GM12864 (cell line): ENCODE results near the gene CTSS.
"Not testable (repeated sequence)": the region's sequence is repeated elsewhere in the genome, so short reads cannot be mapped to it uniquely, and the experiment has no call there.

Source experiments
- DNase-seq: peaks from one replicate; pipeline ENCODE4 v3.0.0-alpha.2; 2011; ENCODE audit warnings: low read depth
- H3K4me3 ChIP-seq: 2 replicates; pipeline ENCODE4 v1.5.1; 2011; ENCODE audit warnings: mild to moderate bottlenecking, low read depth, low read length, control low read depth
- CTCF ChIP-seq: IDR thresholded peaks from 2 replicates; pipeline ENCODE4 v1.5.1; 2011; ENCODE audit warnings: low read depth, mild to moderate bottlenecking, moderate library complexity, low read length, control low read depth, inconsistent platforms; ENCODE audit errors: missing control alignments

Gene CTSS

GRCh38 chr1:150807249-150808023, 41.9 kb upstream of the CTSS start:
- no peak overlapping the region for H3K4me3 ChIP-seq
- DNase-seq = no peak
- no peak for TF ChIP-seq CTCF

DNA sequence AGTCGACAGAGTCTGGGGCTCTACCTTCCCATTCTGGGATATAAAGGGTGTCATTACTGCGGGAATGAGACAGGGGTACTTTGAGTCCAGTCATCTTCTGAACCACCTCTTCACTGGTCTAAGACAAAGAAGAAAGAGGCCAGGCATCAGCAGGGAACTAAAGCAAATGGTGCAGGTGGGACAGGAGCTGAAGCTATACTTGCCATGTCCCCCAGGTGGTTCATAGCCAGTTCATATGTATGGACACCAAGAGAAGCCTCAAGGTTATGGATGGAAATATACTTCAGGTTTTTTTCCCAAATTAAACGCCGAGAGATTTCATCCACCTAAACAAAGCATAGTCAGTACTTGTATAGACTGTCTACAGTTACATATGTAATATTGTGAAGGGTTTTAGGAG, 40.3 kb upstream of the CTSS start:
- no peak for DNase-seq
- TF ChIP-seq CTCF = no peak
- no peak overlapping the region for H3K4me3 ChIP-seq

GRCh38 chr1:150804671-150805070, 39.1 kb upstream of the CTSS start:
- no peak for TF ChIP-seq CTCF
- DNase-seq = no peak
- no peak overlapping the region for H3K4me3 ChIP-seq

GRCh38 chr1:150799089-150799488, 33.5 kb upstream of the CTSS start:
- no peak for TF ChIP-seq CTCF
- H3K4me3 ChIP-seq = no peak overlapping the region
- DNase-seq = no peak

GRCh38 chr1:150798525-150798924, 32.9 kb upstream of the CTSS start:
- no peak overlapping the region for H3K4me3 ChIP-seq
- DNase-seq = no peak
- TF ChIP-seq CTCF = no peak

- no peak for TF ChIP-seq CTCF
- DNase-seq = no peak
- H3K4me3 ChIP-seq = no peak overlapping the region
Observed at GRCh38 chr1:150796374-150796773, 30.8 kb upstream of the CTSS start.

- H3K4me3 ChIP-seq, DNase-seq: not testable (repeated sequence)
Observed at GRCh38 chr1:150793778-150794177, 28.2 kb upstream of the CTSS start.

DNA sequence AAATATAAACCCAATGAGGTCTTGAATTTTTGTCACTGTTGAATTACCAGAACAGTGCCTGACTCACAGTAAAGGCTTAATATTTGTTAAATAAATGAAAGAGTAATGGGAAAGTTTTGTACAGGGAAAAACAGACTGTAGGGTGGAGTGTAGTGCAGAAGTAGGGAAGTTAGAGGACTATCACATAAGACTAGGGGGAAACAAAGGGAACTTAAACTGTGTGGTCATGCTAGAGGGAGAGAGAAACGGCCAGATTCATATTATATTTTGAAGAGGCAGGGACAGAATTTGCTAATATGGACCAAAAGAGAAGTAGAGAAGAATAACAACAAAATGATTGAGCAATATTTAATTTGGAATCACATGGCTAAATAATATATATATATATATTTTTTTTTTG, 27.6 kb upstream of the CTSS start:
- no peak for TF ChIP-seq CTCF
- H3K4me3 ChIP-seq = no peak overlapping the region
- DNase-seq = no peak
